Measurements from ENCODE around the gene GPC6.

The GPC6 gene

GRCh38 chr13:93729383-93729782 lies 502.8 kb downstream of the GPC6 start:
- Histone ChIP-seq H3K79me1 (ENCODE audit: low read depth, low read length) (no peaks in the 10 kb centered on the region), H4K91ac (ENCODE audit: low read depth, low read length, poor library complexity) (no peak overlapping the region), H2BK5ac (ENCODE audit: low read length) (no peak overlapping the region), H3K36me3 (replicated peaks in 1 of 2; ENCODE audit: control insufficient read depth in 2 of 2, insufficient read depth in 2 of 2, low read length in 2 of 2) (no peaks in the 10 kb centered on the region), H3K14ac (ENCODE audit: low read length) (no peak overlapping the region), H3K9ac (ENCODE audit: low read depth, low read length, poor library complexity) (no peak overlapping the region), H3K27ac (replicated peaks; ENCODE audit: low read length) (no peak overlapping the region), H3K18ac (ENCODE audit: low read length) (no peak overlapping the region), H2BK15ac (ENCODE audit: low read length) (no peak overlapping the region), H4K8ac (ENCODE audit: low read depth, low read length) (no peak overlapping the region), H2BK12ac (ENCODE audit: low read length) (no peak overlapping the region), H2BK120ac (ENCODE audit: low read depth, low read length) (no peak overlapping the region), H3K4me2 (ENCODE audit: insufficient read depth, low read length, poor library complexity, severe bottlenecking) (no peak overlapping the region), H3K27me3 (ENCODE audit: control insufficient read depth in 3 of 3, insufficient read depth in 3 of 3, low read depth in 1 of 3, low read length in 3 of 3) (no peaks in the 10 kb centered on the region), H3K4me1 (ENCODE audit: control insufficient read depth in 2 of 2, insufficient read depth in 1 of 2, low read depth in 1 of 2, low read length in 2 of 2) (peaks cover 0 to 13% of the 10 kb centered on the region in 2 donors), H3K9me3 (replicated peaks in 1 of 2; ENCODE audit: control insufficient read depth in 2 of 2, insufficient read depth in 1 of 2, low read depth in 1 of 2, low read length in 2 of 2) (no peaks in the 10 kb centered on the region), H3K4me3 (ENCODE audit: low read length in 2 of 2) (no peak overlapping the region), H3K4ac (ENCODE audit: low read length) (no peak overlapping the region), H2AFZ (ENCODE audit: low read length) (no peak overlapping the region), H3K23ac (ENCODE audit: low read depth, low read length, poor library complexity) (no peak overlapping the region), H2AK5ac (ENCODE audit: low read depth, low read length) (no peak overlapping the region)
- DNase-seq (ENCODE audit: low spot score) = no peak
- no CpG with 5 or more reads among the region's 2 CpGs for WGBS, 2 donors (ENCODE audit: extremely low coverage in 2 of 2, insufficient read length in 2 of 2, insufficient replicate concordance in 1 of 2)

- Histone ChIP-seq H3K36me3 (replicated peaks in 1 of 2; ENCODE audit: control insufficient read depth in 2 of 2, insufficient read depth in 2 of 2, low read length in 2 of 2) (no peaks in the 10 kb centered on the region), H2BK15ac (ENCODE audit: low read length) (no peak overlapping the region), H4K8ac (ENCODE audit: low read depth, low read length) (no peak overlapping the region), H3K14ac (ENCODE audit: low read length) (no peak overlapping the region), H3K27ac (replicated peaks; ENCODE audit: low read length) (no peak overlapping the region), H3K79me1 (ENCODE audit: low read depth, low read length) (no peaks in the 10 kb centered on the region), H3K4me2 (ENCODE audit: insufficient read depth, low read length, poor library complexity, severe bottlenecking) (no peak overlapping the region), H3K9ac (ENCODE audit: low read depth, low read length, poor library complexity) (no peak overlapping the region), H2AK5ac (ENCODE audit: low read depth, low read length) (no peak overlapping the region), H2BK12ac (ENCODE audit: low read length) (no peak overlapping the region), H2BK5ac (ENCODE audit: low read length) (no peak overlapping the region), H3K23ac (ENCODE audit: low read depth, low read length, poor library complexity) (no peak overlapping the region), H3K18ac (ENCODE audit: low read length) (no peak overlapping the region), H3K9me3 (replicated peaks in 1 of 2; ENCODE audit: control insufficient read depth in 2 of 2, insufficient read depth in 1 of 2, low read depth in 1 of 2, low read length in 2 of 2) (no peaks in the 10 kb centered on the region), H3K27me3 (ENCODE audit: control insufficient read depth in 3 of 3, insufficient read depth in 3 of 3, low read depth in 1 of 3, low read length in 3 of 3) (no peaks in the 10 kb centered on the region), H2AFZ (ENCODE audit: low read length) (no peak overlapping the region), H3K4ac (ENCODE audit: low read length) (no peak overlapping the region), H4K91ac (ENCODE audit: low read depth, low read length, poor library complexity) (no peak overlapping the region), H2BK120ac (ENCODE audit: low read depth, low read length) (no peak overlapping the region), H3K4me3 (ENCODE audit: low read length in 2 of 2) (no peak overlapping the region), H3K4me1 (ENCODE audit: control insufficient read depth in 2 of 2, insufficient read depth in 1 of 2, low read depth in 1 of 2, low read length in 2 of 2) (peaks cover 0 to 13% of the 10 kb centered on the region in 2 donors)
- DNase-seq (ENCODE audit: low spot score) = no peak
- WGBS, 2 donors (ENCODE audit: extremely low coverage in 2 of 2, insufficient read length in 2 of 2, insufficient replicate concordance in 1 of 2) = no CpG with 5 or more reads among the region's 3 CpGs
Measured at GRCh38 chr13:93730780-93731179, 504.2 kb downstream of the GPC6 start.

- H3K4ac ChIP-seq (ENCODE audit: low read length) = no peak overlapping the region
- H3K79me1 ChIP-seq (ENCODE audit: low read depth, low read length) = no peaks in the 10 kb centered on the region
- H3K18ac ChIP-seq (ENCODE audit: low read length) = no peak overlapping the region
- H2BK120ac ChIP-seq (ENCODE audit: low read depth, low read length) = no peak overlapping the region
- no peaks in the 10 kb centered on the region for H3K36me3 ChIP-seq (replicated peaks in 1 of 2; ENCODE audit: control insufficient read depth in 2 of 2, insufficient read depth in 2 of 2, low read length in 2 of 2)
- H2BK15ac ChIP-seq (ENCODE audit: low read length) = no peak overlapping the region
- H3K4me2 ChIP-seq (ENCODE audit: insufficient read depth, low read length, poor library complexity, severe bottlenecking) = no peak overlapping the region
- H3K4me1 ChIP-seq (ENCODE audit: control insufficient read depth in 2 of 2, insufficient read depth in 1 of 2, low read depth in 1 of 2, low read length in 2 of 2) = peaks cover 0 to 6% of the 10 kb centered on the region in 2 donors
- H2BK5ac ChIP-seq (ENCODE audit: low read length) = no peak overlapping the region
- no peak overlapping the region for H2BK12ac ChIP-seq (ENCODE audit: low read length)
- no peak overlapping the region for H2AK5ac ChIP-seq (ENCODE audit: low read depth, low read length)
- H3K9ac ChIP-seq (ENCODE audit: low read depth, low read length, poor library complexity) = no peak overlapping the region
- H4K91ac ChIP-seq (ENCODE audit: low read depth, low read length, poor library complexity) = no peak overlapping the region
- no peaks in the 10 kb centered on the region for H3K9me3 ChIP-seq (replicated peaks in 1 of 2; ENCODE audit: control insufficient read depth in 2 of 2, insufficient read depth in 1 of 2, low read depth in 1 of 2, low read length in 2 of 2)
- no peak overlapping the region for H3K23ac ChIP-seq (ENCODE audit: low read depth, low read length, poor library complexity)
- H3K14ac ChIP-seq (ENCODE audit: low read length) = no peak overlapping the region
- H2AFZ ChIP-seq (ENCODE audit: low read length) = no peak overlapping the region
- DNase-seq (ENCODE audit: low spot score) = no peak
- no peak overlapping the region for H3K27ac ChIP-seq (replicated peaks; ENCODE audit: low read length)
- no CpG with 5 or more reads among the region's 2 CpGs for WGBS, 2 donors (ENCODE audit: extremely low coverage in 2 of 2, insufficient read length in 2 of 2, insufficient replicate concordance in 1 of 2)
- no peak overlapping the region for H3K4me3 ChIP-seq (ENCODE audit: low read length in 2 of 2)
- no peaks in the 10 kb centered on the region for H3K27me3 ChIP-seq (ENCODE audit: control insufficient read depth in 3 of 3, insufficient read depth in 3 of 3, low read depth in 1 of 3, low read length in 3 of 3)
- no peak overlapping the region for H4K8ac ChIP-seq (ENCODE audit: low read depth, low read length)
Measured at GRCh38 chr13:93732186-93732585, 505.6 kb downstream of the GPC6 start.

- Histone ChIP-seq H4K91ac (ENCODE audit: low read depth, low read length, poor library complexity) (no peak overlapping the region), H2BK12ac (ENCODE audit: low read length) (no peak overlapping the region), H3K9ac (ENCODE audit: low read depth, low read length, poor library complexity) (no peak overlapping the region), H3K27me3 (ENCODE audit: control insufficient read depth in 3 of 3, insufficient read depth in 3 of 3, low read depth in 1 of 3, low read length in 3 of 3) (no peaks in the 10 kb centered on the region), H3K23ac (ENCODE audit: low read depth, low read length, poor library complexity) (no peak overlapping the region), H3K9me3 (replicated peaks in 1 of 2; ENCODE audit: control insufficient read depth in 2 of 2, insufficient read depth in 1 of 2, low read depth in 1 of 2, low read length in 2 of 2) (no peaks in the 10 kb centered on the region), H3K18ac (ENCODE audit: low read length) (no peak overlapping the region), H3K4me2 (ENCODE audit: insufficient read depth, low read length, poor library complexity, severe bottlenecking) (no peak overlapping the region), H3K14ac (ENCODE audit: low read length) (no peak overlapping the region), H3K79me1 (ENCODE audit: low read depth, low read length) (no peaks in the 10 kb centered on the region), H2AK5ac (ENCODE audit: low read depth, low read length) (no peak overlapping the region), H3K27ac (replicated peaks; ENCODE audit: low read length) (no peak overlapping the region), H3K4ac (ENCODE audit: low read length) (no peak overlapping the region), H3K4me1 (ENCODE audit: control insufficient read depth in 2 of 2, insufficient read depth in 1 of 2, low read depth in 1 of 2, low read length in 2 of 2) (no peaks in the 10 kb centered on the region), H2BK120ac (ENCODE audit: low read depth, low read length) (no peak overlapping the region), H3K36me3 (replicated peaks in 1 of 2; ENCODE audit: control insufficient read depth in 2 of 2, insufficient read depth in 2 of 2, low read length in 2 of 2) (no peaks in the 10 kb centered on the region), H4K8ac (ENCODE audit: low read depth, low read length) (no peak overlapping the region), H2BK15ac (ENCODE audit: low read length) (no peak overlapping the region), H3K4me3 (ENCODE audit: low read length in 2 of 2) (no peak overlapping the region), H2AFZ (ENCODE audit: low read length) (no peak overlapping the region), H2BK5ac (ENCODE audit: low read length) (no peak overlapping the region)
- no peak for DNase-seq (ENCODE audit: low spot score)
Measured at GRCh38 chr13:93736081-93736480, 509.5 kb downstream of the GPC6 start.

Measured in neuronal stem cell (in vitro differentiated cells).